H1 (cell line): ENCODE measurements around the gene BABAM2. TPM values are rescaled to one million over a fixed set of nuclear protein-coding genes. Genes with fewer than 3 reads are reported as not detected.
A peak's percentile ranks its signal among the peaks of the same experiment; 100 is the strongest.

ENCODE experiments used
- CTCF ChIA-PET: fragments of 300-600 bp; sonication (Branson Sonifier 250); formaldehyde crosslinking; loops from one replicate; lab custom pipeline; 2021; ENCODE audit not compliant: partially characterized antibody; lab: Charles Lee
- POLR2A ChIA-PET: fragments of 300-600 bp; sonication (Branson Sonifier 250); formaldehyde crosslinking; loops from one replicate; lab custom pipeline; 2021; ENCODE audit warnings: inconsistent platforms; ENCODE audit not compliant: partially characterized antibody; lab: Charles Lee
- DNase-seq, 2 experiments: peaks; one replicate each; pipeline versions ENCODE4 v3.0.0 to v3.0.0-alpha.2; 2010 to 2022; ENCODE audit warnings: low spot score in 2 of 2, low read depth in 1 of 2, mixed read lengths in 1 of 2
- FAIRE-seq: peaks from 2 replicates; lab custom pipeline; 2011; peaks lifted over from hg19 to GRCh38; lab: Jason Lieb, UNC
- H2AFZ ChIP-seq: 2 replicates; pipeline ENCODE4 v1.8.1; 2012; ENCODE audit warnings: low read length, inconsistent platforms
- H2AK5ac ChIP-seq: 2 replicates; pipeline ENCODE4 v1.6.1; 2013; ENCODE audit warnings: low read depth, low read length
- H2BK120ac ChIP-seq: replicated peaks from 2 replicates; pipeline ENCODE3; 2013; ENCODE audit warnings: low read depth, low read length, inconsistent platforms
- H2BK12ac ChIP-seq: 2 replicates; pipeline ENCODE4 v1.6.1; 2013; ENCODE audit warnings: low read depth, low read length
- H2BK15ac ChIP-seq: 2 replicates; pipeline ENCODE4 v1.6.1; 2013; ENCODE audit warnings: low read length
- H2BK20ac ChIP-seq: 2 replicates; pipeline ENCODE4 v1.6.1; 2013; ENCODE audit warnings: low read length
- H2BK5ac ChIP-seq: 2 replicates; pipeline ENCODE4 v1.6.1; 2013; ENCODE audit warnings: low read depth, low read length
- H3K14ac ChIP-seq: 2 replicates; pipeline ENCODE4 v1.6.1; 2013; ENCODE audit warnings: inconsistent platforms; ENCODE audit not compliant: insufficient read length
- H3K18ac ChIP-seq: 2 replicates; pipeline ENCODE4 v1.6.1; 2013; ENCODE audit warnings: low read length; ENCODE audit errors: extremely low read depth
- H3K23ac ChIP-seq: 2 replicates; pipeline ENCODE4 v1.6.1; 2013; ENCODE audit warnings: inconsistent platforms; ENCODE audit not compliant: insufficient read length
- H3K23me2 ChIP-seq: 2 replicates; pipeline ENCODE4 v1.6.1; 2013; ENCODE audit warnings: low read depth, low read length
- H3K27ac ChIP-seq: 2 replicates; pipeline ENCODE4 v1.6.1; 2011; ENCODE audit warnings: low read depth, low read length, inconsistent platforms
- H3K27me3 ChIP-seq, 4 experiments: replicated peaks in 1 of 4; 1 replicate in 1 of 4; 2 replicates in 3 of 4; pipeline versions ENCODE4 v1.6.1 to v1.8.1; 2011 to 2013; ENCODE audit warnings: low read length in 3 of 4, mild to moderate bottlenecking in 3 of 4, inconsistent platforms in 2 of 4, mixed read lengths in 2 of 4, moderate library complexity in 1 of 4; ENCODE audit not compliant: control insufficient read depth in 3 of 4, insufficient read depth in 3 of 4; ENCODE audit errors: extremely low read depth in 1 of 4
- H3K36me3 ChIP-seq, 4 experiments: 2 replicates each; pipeline versions ENCODE4 v1.6.1 to v1.8.1; 2011 to 2013; ENCODE audit warnings: mild to moderate bottlenecking in 4 of 4, low read length in 3 of 4, moderate library complexity in 2 of 4, control low read depth in 1 of 4, inconsistent platforms in 1 of 4; ENCODE audit not compliant: insufficient read depth in 4 of 4, control insufficient read depth in 2 of 4
- H3K4ac ChIP-seq: replicated peaks from 2 replicates; pipeline ENCODE3; 2013; ENCODE audit warnings: low read length, low read depth, mixed read lengths, inconsistent platforms; ENCODE audit not compliant: insufficient read length
- H3K4me1 ChIP-seq, 4 experiments: replicated peaks in 1 of 4; 1 replicate in 1 of 4; 2 replicates in 3 of 4; pipeline versions ENCODE4 v1.6.1 to v1.8.1; 2011 to 2013; ENCODE audit warnings: low read length in 3 of 4, inconsistent platforms in 2 of 4, mixed read lengths in 1 of 4; ENCODE audit not compliant: insufficient read depth in 4 of 4, control insufficient read depth in 3 of 4
- H3K4me2 ChIP-seq, 2 experiments: 2 replicates each; pipeline versions ENCODE4 v1.6.1 to v1.8.1; 2011 to 2013; ENCODE audit warnings: low read depth in 2 of 2, low read length in 2 of 2, control low read depth in 1 of 2, inconsistent platforms in 1 of 2, mild to moderate bottlenecking in 1 of 2; ENCODE audit not compliant: insufficient read depth in 1 of 2
- H3K4me3 ChIP-seq, 4 experiments: fragments of 200-600, 300-600 bp in 1 of 4; sonication (generic), shearing (Covaris generic), sonication (Bioruptor Twin) in 1 of 4; 2 replicates each; pipeline versions ENCODE4 v1.5.1 to v1.8.1; 2011 to 2016; ENCODE audit warnings: low read length in 4 of 4, low read depth in 3 of 4, control low read depth in 2 of 4, inconsistent platforms in 2 of 4, mild to moderate bottlenecking in 2 of 4, mixed read lengths in 1 of 4, moderate library complexity in 1 of 4; ENCODE audit not compliant: insufficient read depth in 2 of 4; ENCODE audit errors: extremely low read depth in 1 of 4
- H3K56ac ChIP-seq: replicated peaks from 2 replicates; pipeline ENCODE3; 2013; ENCODE audit warnings: low read depth, mild to moderate bottlenecking, mixed read lengths, low read length, inconsistent platforms; ENCODE audit not compliant: insufficient read length
- H3K79me1 ChIP-seq: 2 replicates; pipeline ENCODE4 v1.6.1; 2013; ENCODE audit warnings: low read depth, low read length, control low read depth
- H3K79me2 ChIP-seq, 2 experiments: 2 replicates each; pipeline versions ENCODE4 v1.6.1 to v1.8.1; 2012 to 2013; ENCODE audit warnings: low read length in 2 of 2, mild to moderate bottlenecking in 2 of 2, inconsistent platforms in 1 of 2; ENCODE audit not compliant: insufficient read depth in 2 of 2, control insufficient read depth in 1 of 2
- H3K9ac ChIP-seq, 4 experiments: replicated peaks in 1 of 4; 1 replicate in 1 of 4; 2 replicates in 3 of 4; pipeline versions ENCODE4 v1.6.1 to v1.8.1; 2011 to 2013; ENCODE audit warnings: low read depth in 3 of 4, low read length in 3 of 4, control low read depth in 2 of 4, mild to moderate bottlenecking in 2 of 4, moderate library complexity in 2 of 4, inconsistent platforms in 1 of 4; ENCODE audit errors: extremely low read depth in 1 of 4
- H3K9me3 ChIP-seq, 2 experiments: 2 replicates each; pipeline versions ENCODE4 v1.6.1 to v1.8.1; 2012 to 2013; ENCODE audit warnings: mild to moderate bottlenecking in 2 of 2, moderate library complexity in 2 of 2, control low read depth in 1 of 2, inconsistent platforms in 1 of 2, low read depth in 1 of 2, low read length in 1 of 2, mixed read lengths in 1 of 2; ENCODE audit not compliant: insufficient read depth in 2 of 2
- H4K20me1 ChIP-seq, 2 experiments: replicated peaks in 1 of 2; 2 replicates each; pipeline versions ENCODE3 to v1.8.1; 2011 to 2013; ENCODE audit warnings: inconsistent platforms in 2 of 2, low read length in 2 of 2, mild to moderate bottlenecking in 1 of 2; ENCODE audit not compliant: insufficient read depth in 2 of 2, control insufficient read depth in 1 of 2
- H4K5ac ChIP-seq: 2 replicates; pipeline ENCODE4 v1.6.1; 2013; ENCODE audit warnings: low read length, low read depth, mixed read lengths, inconsistent platforms; ENCODE audit not compliant: insufficient read length
- H4K8ac ChIP-seq: 2 replicates; pipeline ENCODE4 v1.8.0; 2013; ENCODE audit warnings: mild to moderate bottlenecking, moderate library complexity, low read length, inconsistent platforms; ENCODE audit not compliant: insufficient read depth; ENCODE audit errors: extremely low read depth
- H4K91ac ChIP-seq: replicated peaks from 2 replicates; pipeline ENCODE3; 2013; ENCODE audit warnings: low read length, mixed read lengths, inconsistent platforms; ENCODE audit not compliant: insufficient read length
- ASH2L ChIP-seq: fragments of 200-600, 300-600 bp; sonication (generic); IDR thresholded peaks from one replicate; pipeline ENCODE4 v1.7.1; 2017; ENCODE audit warnings: low read length
- CHD2 ChIP-seq: IDR thresholded peaks from 2 replicates; pipeline ENCODE4 v1.6.1; 2012; ENCODE audit warnings: low read length, improper control_type of control experiment
- CTBP2 ChIP-seq: IDR thresholded peaks from 2 replicates; pipeline ENCODE4 v1.7.0; 2011; ENCODE audit warnings: borderline replicate concordance, mild to moderate bottlenecking, moderate library complexity, mixed read lengths, low read length; ENCODE audit not compliant: insufficient read depth, insufficient read length
- CTCF ChIP-seq, 3 experiments: IDR thresholded peaks; 1 replicate in 2 of 3; 2 replicates in 1 of 3; pipeline versions ENCODE4 v1.5.1 to v1.6.1; 2011; ENCODE audit warnings: low read length in 3 of 3, mild to moderate bottlenecking in 3 of 3, inconsistent platforms in 2 of 3, low read depth in 1 of 3, moderate library complexity in 1 of 3; ENCODE audit not compliant: insufficient read depth in 1 of 3; ENCODE audit errors: control extremely low read depth in 1 of 3
- HDAC6 ChIP-seq: IDR thresholded peaks from one replicate; pipeline ENCODE4 v1.7.1; 2012; ENCODE audit warnings: low read depth, mild to moderate bottlenecking, inconsistent platforms, low read length, moderate library complexity
- JUND ChIP-seq: IDR thresholded peaks from 2 replicates; pipeline ENCODE4 v1.6.1; 2011; ENCODE audit warnings: mild to moderate bottlenecking, improper control_type of control experiment, low read length
- KDM5A ChIP-seq: fragments of 200-600 bp; IDR thresholded peaks from 2 replicates; pipeline ENCODE4 v1.7.1; 2012; ENCODE audit warnings: mild to moderate bottlenecking, low read length, inconsistent platforms, mixed read lengths
- POLR2A ChIP-seq, 2 experiments: IDR thresholded peaks; 1 replicate in 1 of 2; 2 replicates in 1 of 2; pipeline ENCODE4 v1.6.1; 2011; ENCODE audit warnings: low read depth in 2 of 2, low read length in 2 of 2, mild to moderate bottlenecking in 2 of 2; ENCODE audit errors: control extremely low read depth in 1 of 2
- RNF2 ChIP-seq: fragments of 200-900, 300-1000 bp; sonication (generic); IDR thresholded peaks from 2 replicates; pipeline ENCODE4 v1.7.1; 2016; ENCODE audit warnings: borderline replicate concordance, low read depth, mild to moderate bottlenecking, antibody characterized with exemption, low read length; ENCODE audit not compliant: poor library complexity, severe bottlenecking; ENCODE audit errors: missing control alignments
- WGBS, 2 experiments: shearing (Covaris generic) in 1 of 2; methylation state at CpG; one replicate each; pipeline versions ENCODE4 v1.1.6 to v1.1.7; 2013 to 2015; ENCODE audit warnings: low lambda C conversion rate in 2 of 2, mixed read lengths in 2 of 2, inconsistent platforms in 1 of 2, low coverage in 1 of 2, missing lambda C conversion rate in 1 of 2; ENCODE audit not compliant: insufficient replicate concordance in 2 of 2, insufficient coverage in 1 of 2, insufficient read length in 1 of 2; ENCODE audit errors: extremely low coverage in 1 of 2, missing lambda C conversion rate in 1 of 2; 5-methylcytosine and 5-hydroxymethylcytosine counted together
- polyA plus RNA-seq, 7 experiments: library from polyadenylated mRNA; depleted of rRNA in 3 of 7; stranded (reverse) in 5 of 7; unstranded in 2 of 7; fragments of >200 nt in 5 of 7; fragments of 200-250 nt in 2 of 7; gene quantifications; 1 replicate in 5 of 7; 2 replicates in 1 of 7; 4 replicates in 1 of 7; pipeline versions ENCODE4 v1.2.1 to v1.2.3, GENCODE V29; 2011 to 2013; ENCODE audit warnings: missing spikeins in 2 of 7, mixed read lengths in 2 of 7
- total RNA-seq: library from RNA; stranded (reverse); fragmentation: NEBNext Ultra II Directional; extraction: Animal tissue kit (Norgen Biotek cat#: 25700); gene quantifications from 2 replicates; pipeline ENCODE4 v1.2.1, GENCODE V29; 2021

BABAM2 gene
- total and polyA plus RNA-seq, 2 of the 8 experiments (the other 6 are each of a cell fraction or from before 2014, with no cell fraction given) = 15.8 to 20.9 TPM

- H3K56ac ChIP-seq = no peak overlapping the region
- no peak overlapping the region for H3K23ac ChIP-seq
- H3K27me3 ChIP-seq = no peaks in the 10 kb centered on the region
- H4K5ac ChIP-seq = no peak overlapping the region
- no peak overlapping the region for H2BK20ac ChIP-seq
- no peak overlapping the region for H3K9ac ChIP-seq
- no peak overlapping the region for H2BK5ac ChIP-seq
- no peak overlapping the region for H4K8ac ChIP-seq
- no peak overlapping the region for H2BK15ac ChIP-seq
- no peak overlapping the region for H4K91ac ChIP-seq
- no peaks in the 10 kb centered on the region for H3K79me2 ChIP-seq
- 85% methylated on average over 4 of the region's 4 CpGs; no CpG with 5 or more reads in 1 of the 2 experiments for WGBS, 2 experiments
- no peak overlapping the region for H2AFZ ChIP-seq
- TF ChIP-seq CTBP2 = no peak
- no peak for TF ChIP-seq POLR2A (IDR thresholded peaks at IDR 0.05; ENCODE audit: control extremely low read depth in 1 of 2, low read depth in 2 of 2, low read length in 2 of 2)
- no peak for TF ChIP-seq CTCF (IDR thresholded peaks at IDR 0.05; ENCODE audit: control extremely low read depth in 1 of 3, insufficient read depth in 1 of 3, low read depth in 1 of 3, low read length in 3 of 3)
- no peak for TF ChIP-seq KDM5A
- no peak for TF ChIP-seq JUND
- no peak for TF ChIP-seq ASH2L
- no peak for TF ChIP-seq RNF2
- TF ChIP-seq CHD2 = no peak
- TF ChIP-seq HDAC6 = no peak
- H3K14ac ChIP-seq = no peak overlapping the region
- H3K9me3 ChIP-seq = no peaks in the 10 kb centered on the region
- no peak overlapping the region for H2BK12ac ChIP-seq
- H3K18ac ChIP-seq = no peak overlapping the region
- H3K79me1 ChIP-seq = no peaks in the 10 kb centered on the region
- no peak for DNase-seq
- H3K23me2 ChIP-seq = no peaks in the 10 kb centered on the region
- ChIA-PET CTCF (interaction anchor here (0.9 kb wide), 1 partner anchor 10 kb away, joined by 3 read pairs; no protein-coding TSS in a partner anchor), POLR2A (no interaction called here)
- no peak overlapping the region for H3K27ac ChIP-seq
- no peak overlapping the region for H3K4me2 ChIP-seq
- peak; percentile 32 for FAIRE-seq
- H3K4me3 ChIP-seq = no peak overlapping the region
- H3K4me1 ChIP-seq = no peaks in the 10 kb centered on the region
- H2BK120ac ChIP-seq = no peak overlapping the region
- H4K20me1 ChIP-seq = no peaks in the 10 kb centered on the region
- H2AK5ac ChIP-seq = no peak overlapping the region
- no peak overlapping the region for H3K4ac ChIP-seq
- no peaks in the 10 kb centered on the region for H3K36me3 ChIP-seq
Measured at GRCh38 chr2:28098501-28099225, 208.1 kb downstream of the BABAM2 start.
